ENCODE measurements around the gene ADCYAP1R1.

Gene ADCYAP1R1

DNA sequence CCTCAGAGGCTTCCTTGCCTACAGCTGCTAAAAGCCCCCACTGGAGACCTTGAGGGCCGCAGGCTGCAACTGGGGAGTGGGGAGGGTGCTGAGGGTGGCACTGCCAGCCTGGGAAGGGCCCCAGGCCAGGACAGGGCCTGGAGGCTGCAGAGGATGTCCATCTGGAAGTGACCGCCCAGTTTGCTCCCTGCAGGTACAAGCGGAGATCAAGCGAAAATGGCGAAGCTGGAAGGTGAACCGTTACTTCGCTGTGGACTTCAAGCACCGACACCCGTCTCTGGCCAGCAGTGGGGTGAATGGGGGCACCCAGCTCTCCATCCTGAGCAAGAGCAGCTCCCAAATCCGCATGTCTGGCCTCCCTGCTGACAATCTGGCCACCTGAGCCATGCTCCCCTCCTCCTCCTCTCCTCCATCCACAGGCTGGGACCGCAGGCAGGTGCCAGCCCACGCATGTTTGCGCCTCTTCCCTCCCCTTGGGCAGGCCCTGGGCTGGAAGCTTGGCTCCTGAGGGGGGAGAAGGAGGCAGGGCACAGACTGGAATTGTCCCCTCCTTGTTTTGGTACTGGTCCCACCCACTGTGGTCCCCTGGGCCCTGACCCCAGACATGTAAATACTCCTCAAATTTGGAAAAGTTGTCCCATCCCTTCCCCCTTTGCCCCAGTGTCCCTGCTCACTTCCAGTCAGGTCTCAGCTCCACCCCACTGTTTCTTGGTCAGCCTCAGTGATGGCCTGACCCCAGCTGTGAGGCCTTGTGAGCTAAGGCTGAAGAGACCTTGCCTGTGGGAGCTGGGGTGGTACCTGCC lies 54.4 kb downstream of the ADCYAP1R1 start:
- DNase-seq (ENCODE audit: low read depth in 2 of 2) = no peak

DNA sequence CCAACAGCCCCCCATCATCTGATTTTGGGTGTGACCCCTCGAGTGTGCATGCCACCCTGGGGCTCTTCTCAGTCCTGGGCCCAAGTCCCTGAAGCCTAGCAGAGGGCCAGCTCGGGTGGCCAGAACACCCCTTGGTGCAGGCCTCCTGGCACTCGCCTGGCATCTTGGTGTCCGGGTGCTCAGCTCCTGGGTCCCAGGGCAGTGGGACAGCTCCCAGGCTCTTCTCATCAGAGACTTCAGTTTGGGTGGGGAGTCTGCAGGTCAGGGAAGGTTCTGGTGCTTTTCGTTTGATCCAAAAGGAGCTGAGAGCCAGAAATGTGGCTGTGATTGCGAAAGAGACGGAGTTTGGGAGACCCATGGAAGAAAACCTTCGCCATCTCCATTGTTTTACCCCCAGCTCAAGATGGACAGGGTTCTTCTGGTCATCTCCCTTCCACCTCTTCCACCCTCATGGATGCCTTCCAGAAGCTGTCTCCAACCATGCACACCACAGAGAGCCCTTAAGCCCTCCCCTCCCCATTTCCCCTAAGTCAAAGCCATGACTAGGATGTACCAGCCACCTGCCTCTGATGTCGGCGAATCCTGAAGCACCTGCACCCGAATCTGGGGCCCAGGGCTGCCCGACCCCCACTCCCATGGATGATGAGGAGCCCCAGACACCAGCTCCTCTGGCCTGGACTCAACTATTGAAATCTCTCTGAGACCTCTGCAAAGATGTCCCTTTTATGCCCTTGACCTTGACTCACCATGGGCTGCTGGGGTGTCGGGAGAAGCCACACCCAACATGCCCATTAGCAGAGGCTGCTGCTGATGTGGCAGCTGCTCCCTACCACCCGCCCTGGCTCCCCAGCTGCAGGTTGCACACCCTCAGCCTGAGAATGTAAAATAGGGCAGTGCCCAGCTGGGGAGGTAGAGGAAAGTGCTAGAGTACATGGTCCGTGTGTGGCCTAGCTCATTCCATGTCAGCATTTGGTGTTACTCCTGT lies 55.3 kb downstream of the ADCYAP1R1 start:
- no peak for DNase-seq (ENCODE audit: low read depth in 2 of 2)

DNA sequence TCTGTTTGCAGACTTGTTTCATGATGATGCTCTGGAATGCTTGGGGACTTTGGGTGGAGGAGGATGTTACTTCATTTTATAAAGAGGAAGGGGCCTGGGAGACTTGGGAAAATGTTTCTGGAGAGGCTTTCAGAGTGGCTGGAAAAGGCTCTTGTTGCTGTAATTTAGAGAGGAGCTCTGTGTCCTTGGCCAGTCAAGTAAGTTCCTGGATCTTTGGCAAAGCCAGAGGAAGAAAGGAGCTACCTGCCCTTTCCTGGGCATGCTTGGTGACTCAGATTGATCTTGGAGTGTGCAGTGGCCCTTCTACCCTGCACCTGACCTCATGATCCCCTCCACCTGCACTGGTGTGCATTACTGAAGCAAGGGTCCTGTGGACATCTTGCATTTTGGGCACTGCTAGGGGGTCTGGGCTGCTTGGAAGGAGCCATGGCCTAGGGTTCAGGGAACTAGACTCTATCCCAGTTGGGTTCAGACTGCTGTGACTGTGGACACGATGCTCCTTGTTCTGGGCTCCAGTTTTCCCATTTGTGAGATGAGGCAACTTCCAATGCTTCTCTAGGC lies 56.1 kb downstream of the ADCYAP1R1 start:
- DNase-seq (ENCODE audit: low read depth in 2 of 2) = no peak

DNA sequence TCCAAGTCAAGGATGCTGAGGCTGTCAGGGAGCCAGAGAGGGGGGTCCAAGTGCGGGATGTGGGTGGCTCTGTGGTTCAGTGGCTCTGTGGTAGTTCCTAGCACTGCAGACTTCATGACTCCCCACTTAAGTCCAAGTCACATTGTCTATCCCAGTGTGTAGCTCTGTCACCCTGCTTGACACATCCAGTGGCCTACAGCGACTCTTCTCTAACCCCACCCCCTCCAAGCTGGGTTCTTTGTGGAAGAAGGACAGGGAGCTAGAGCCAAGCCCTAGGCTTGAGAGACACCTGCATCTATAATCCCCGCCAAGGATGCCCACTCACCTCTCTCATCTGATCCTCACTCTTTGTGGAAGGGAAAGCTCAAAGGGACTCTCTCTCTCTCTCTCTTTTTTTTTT lies 57.6 kb downstream of the ADCYAP1R1 start:
- no peak for DNase-seq (ENCODE audit: low read depth in 2 of 2)

DNA sequence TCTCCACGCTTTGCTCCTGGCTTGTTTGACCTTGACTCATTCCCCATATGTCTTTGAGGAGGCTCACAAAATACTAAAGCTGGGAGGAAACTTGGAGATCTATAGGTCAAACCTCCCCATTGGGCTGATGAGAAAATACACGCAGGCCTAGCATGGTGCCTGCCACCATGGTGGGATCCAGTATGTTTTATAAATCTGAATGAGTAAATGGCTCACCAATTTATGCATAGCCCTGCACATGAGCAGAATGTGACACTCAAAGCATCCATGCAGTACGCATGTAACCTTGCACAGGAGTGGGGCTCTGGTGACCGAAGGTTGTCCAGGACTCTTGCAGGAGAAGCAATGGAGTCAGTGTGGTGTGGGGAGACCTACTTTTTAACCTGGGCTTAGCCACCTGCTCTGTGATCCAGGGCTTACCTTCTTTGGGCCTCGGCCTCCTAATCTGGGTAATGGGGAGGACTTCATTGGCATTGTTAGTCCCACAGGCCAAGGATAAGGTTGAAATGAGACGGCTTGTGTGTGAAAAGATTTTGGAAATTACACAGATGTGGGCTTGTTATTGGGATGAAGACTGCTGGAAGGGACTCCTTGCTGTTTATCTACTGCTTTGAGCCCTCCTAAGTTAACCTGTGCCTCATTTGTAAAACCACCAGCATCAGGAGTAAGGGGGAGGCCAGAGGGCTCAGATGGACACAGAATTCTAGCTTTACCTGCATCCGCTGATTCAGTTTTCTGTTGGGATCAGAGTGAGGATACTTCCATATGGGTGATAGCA lies 58.4 kb downstream of the ADCYAP1R1 start:
- DNase-seq (ENCODE audit: low read depth in 2 of 2) = no peak

DNA sequence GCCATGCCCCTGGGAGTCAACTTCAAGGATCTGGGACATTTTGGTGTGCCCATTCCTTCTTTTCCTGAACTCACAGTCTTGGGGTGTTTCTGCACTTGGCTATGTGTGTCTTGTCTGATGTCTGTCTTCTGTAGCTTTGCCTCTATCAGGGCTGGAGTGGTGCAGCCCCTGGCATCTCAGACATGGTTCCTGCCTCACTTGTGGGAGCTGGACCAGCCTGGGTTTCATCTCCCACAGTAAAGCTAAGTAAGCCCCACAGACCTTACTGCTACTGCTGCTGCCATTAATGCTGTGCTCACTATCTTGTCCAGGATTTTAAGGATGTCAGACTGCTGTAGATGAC lies 59.0 kb downstream of the ADCYAP1R1 start:
- DNase-seq (ENCODE audit: low read depth in 2 of 2) = no peak

DNA sequence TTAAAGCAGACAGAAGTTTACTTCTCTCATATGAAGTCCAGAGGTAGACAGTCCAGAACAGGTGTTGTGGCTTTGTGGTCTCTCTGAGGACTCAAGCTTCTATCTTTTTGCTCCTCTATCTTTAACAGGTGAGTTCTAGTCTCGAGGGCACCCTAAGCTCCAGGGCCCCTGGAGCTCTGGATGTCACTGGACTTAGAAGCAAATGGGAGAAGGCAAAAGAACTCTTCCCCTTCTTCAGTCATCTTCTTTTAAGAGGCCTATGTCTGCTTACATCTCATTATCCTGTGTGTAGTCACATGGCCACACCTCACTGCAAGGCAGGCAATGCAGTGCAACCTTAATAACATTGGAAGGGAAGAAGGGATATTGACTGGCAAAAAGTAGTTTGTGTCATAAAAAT lies 61.6 kb downstream of the ADCYAP1R1 start:
- no peak for DNase-seq (ENCODE audit: low read depth in 2 of 2)

DNA sequence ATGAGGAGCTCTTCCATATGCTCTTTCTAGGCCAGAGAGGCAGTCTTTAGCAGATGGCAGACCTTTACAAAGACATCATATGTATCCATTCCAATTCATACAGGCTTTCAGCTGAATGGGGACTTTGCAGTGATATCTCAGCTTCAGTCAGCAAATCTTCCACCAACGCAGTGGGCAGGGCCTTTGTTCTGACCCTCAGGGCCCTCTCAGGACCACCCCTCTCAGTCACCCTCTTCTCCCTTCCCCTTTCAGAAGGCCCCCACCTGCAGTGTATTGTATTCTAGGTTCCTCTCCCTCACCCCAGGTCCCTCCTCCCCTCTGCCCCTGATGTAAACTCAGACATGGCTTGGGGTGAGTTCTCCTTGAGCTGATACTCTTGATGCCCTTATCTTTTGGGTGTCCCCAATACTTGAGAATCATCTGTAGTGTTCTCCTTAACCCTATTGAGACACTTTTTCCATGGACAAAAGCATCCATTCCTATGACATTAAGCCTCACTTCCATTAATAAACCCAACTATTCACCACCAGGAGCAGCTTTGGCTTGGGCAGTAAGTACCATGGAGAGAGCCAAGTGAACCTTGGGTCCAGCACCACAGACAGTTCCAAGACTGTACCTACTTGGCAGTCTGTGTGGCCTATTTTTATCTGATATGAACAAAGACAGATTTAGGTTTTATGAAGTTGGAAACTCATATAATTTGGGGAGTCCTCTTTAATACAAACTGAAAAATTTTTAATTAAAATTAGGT lies 62.7 kb downstream of the ADCYAP1R1 start:
- no peak for DNase-seq (ENCODE audit: low read depth in 2 of 2)

DNA sequence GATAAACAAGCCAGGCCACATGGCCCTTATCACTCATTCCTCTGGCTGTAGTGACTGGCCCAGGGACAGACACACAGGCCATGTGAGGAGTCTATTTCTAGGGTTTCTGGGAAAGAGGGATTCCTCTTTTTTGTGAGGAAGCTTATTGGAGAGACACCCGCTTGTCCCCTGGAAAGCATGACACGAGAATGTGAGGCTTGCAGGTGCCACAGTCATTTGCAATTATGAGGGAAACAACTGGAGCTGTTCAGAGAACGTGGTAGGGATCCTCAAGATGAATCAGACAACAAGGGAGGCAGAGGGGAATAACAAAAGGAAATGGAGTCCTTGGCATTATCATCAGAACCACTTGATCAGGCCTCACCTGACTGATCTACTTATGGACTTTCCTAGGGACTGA lies 64.5 kb downstream of the ADCYAP1R1 start:
- no peak for DNase-seq (ENCODE audit: low read depth in 2 of 2)

DNA sequence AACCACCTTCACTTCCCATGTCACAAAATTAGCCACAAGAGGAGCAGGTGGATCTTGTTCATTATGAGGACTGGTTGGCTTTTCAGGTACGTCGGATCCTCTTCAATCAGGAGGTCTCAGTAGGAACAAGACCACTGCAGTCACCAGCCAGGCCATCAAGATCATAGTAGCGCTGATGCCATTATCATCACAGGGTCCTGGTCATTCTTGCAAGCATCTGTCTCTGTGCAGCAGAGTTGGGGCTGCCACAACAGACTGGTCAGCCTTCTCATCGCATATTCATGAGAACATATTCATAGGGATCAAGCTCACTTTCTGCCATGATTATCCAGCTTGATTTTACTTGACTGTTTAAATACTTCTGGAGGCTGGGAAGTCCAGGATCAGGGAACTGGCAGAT lies 67.1 kb downstream of the ADCYAP1R1 start:
- DNase-seq (ENCODE audit: low read depth in 2 of 2) = no peak

DNA sequence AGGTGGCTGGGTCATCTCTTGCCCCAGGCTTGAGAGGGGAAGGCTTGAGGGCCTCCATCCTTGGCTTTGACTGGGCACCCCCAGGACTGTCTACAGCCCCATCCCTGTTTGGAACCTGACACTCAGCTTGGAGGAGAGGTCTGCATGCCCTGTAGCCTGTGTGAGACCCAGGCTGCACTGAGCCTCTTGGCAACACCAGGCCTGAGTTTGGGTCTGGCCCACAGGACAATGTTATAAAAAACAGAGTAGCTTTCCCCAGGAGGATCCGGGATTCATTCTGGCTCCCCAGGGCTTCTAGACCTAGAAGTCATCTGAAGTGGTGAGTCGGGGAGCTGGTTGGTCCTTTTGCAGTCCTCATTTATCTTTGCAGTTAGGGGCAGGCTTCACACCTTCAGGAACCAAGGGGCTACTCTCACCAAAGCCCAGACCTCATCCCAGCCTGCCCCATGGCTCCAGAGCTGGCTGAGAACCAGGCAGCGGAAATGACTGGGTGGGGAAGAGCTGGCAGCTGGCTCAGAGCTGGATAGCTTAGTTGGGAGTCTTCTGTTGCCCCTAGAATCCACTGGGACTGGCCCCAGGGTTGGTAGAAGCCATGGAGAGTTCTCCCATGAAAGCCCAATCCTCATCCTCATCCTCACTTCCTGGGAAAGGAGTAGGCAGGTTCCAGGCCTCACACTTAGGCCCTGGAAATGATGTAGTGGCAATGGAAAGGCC lies 68.8 kb downstream of the ADCYAP1R1 start:
- no peak for DNase-seq (ENCODE audit: low read depth in 2 of 2)

DNA sequence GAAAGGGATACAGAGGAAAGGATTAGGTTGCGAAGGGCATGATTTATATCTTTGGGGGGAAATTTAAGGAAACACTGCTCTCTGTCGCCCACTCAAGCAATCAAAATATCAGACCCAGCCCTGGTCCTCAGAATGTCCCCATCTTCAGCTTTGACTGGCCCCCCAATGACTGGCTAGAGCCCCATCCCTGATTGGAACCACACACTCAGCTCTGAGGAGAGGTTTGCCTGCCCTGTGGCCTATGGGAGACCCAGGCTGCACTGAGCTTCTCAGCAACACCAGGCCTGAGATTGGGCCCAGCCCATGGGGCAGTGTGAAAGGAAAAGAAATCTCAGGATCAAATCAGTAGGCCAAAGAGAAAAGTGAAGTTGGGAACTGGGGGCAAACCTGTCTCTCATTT lies 69.5 kb downstream of the ADCYAP1R1 start:
- no peak for DNase-seq (ENCODE audit: low read depth in 2 of 2)

DNA sequence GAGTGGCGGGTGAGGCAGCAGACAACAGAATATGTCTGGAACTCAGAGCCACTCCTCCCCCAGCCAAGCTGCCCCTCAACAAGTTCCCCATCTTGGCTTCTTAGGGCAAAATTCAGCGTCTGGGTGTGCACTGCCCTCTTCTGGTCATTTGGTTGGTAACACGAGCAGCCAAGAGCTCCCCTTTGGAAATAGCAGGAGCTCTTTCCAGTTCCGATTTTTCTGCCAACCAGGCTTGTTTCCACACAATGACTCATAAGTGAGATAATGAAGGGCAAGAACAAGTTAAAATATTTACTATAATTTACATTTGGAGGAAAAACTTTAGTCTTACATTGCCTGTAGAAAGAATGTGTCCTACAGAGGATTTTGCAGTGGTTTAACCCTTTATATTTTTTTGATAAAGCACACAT lies 70.5 kb downstream of the ADCYAP1R1 start:
- DNase-seq (ENCODE audit: low read depth in 2 of 2) = no peak

DNA sequence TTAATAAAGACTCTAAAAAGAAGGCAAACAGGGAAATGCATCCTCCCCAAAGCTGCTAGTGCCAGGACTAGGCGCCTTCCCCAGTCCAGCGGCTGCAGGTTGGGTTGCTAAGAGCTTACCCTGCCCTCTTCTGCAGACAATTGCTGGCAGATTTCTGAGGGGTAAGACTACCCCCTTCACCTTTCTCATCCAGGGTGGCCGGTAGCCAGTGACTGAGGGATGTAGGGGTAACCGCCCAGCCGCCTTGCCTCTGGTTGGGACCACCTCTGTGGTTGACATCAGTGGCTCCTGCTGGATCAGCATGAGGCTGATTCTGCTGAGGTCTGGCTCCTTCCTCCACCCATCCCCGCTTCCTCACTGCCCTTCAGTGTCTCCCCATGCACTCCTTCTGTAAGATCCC lies 71.2 kb downstream of the ADCYAP1R1 start:
- no peak for DNase-seq (ENCODE audit: low read depth in 2 of 2)

DNA sequence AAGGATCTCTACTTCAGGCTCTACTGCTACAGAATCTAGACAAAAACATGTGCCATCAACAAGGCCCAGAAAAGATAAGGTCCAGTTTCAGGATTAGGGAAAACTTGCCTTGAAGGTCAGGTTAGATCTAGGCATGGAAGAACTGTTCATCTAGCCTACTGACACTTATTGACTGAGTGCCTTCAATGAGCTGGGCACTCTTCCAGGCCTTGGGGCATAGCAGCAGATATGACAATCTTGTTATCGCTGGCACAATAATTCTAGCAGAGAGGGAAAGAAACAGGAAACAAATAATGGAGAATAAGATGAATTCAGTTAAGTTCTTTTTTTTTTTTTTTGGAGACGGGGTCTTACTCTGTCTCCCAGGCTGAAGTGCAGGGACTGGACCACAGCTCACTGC lies 71.6 kb downstream of the ADCYAP1R1 start:
- no peak for DNase-seq (ENCODE audit: low read depth in 2 of 2)

DNA sequence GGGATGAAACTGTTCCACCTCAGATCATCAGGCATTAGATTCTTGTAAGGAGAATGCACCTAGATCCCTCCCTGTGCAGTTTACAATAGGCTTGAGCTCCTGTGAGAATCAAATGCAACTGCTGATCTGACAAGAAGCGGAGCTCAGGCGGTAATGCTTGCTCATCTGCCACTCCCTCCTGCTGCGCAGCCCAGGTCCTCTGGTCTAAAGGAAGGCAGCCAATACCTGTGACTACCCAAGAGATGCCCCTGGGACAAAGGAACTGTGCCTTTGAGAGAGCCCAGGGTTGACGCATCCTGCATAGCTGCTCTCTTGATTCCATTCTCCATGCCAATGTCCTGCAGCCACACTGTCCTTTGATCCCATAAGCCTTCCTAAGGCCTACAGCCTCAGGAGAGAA lies 73.1 kb downstream of the ADCYAP1R1 start:
- DNase-seq (ENCODE audit: low read depth in 2 of 2) = no peak

DNA sequence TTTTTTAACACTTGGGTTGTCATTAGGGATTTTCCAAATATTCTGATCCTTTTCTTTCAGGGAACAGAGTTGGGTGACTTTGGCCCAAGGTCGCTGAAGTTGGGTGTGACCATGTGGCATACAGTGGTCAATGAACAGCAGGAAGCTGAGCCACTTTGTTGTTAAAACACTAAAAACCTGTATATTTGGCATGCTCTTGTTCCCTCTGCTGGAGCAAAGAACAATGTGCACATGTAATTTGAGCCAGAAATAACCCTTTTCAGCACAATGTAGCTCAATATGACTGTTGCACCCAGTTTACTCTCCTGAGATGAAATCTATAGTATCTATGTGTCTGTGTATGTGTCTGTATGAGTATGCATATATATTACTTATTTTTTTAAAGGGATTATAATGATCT lies 74.9 kb downstream of the ADCYAP1R1 start:
- DNase-seq (ENCODE audit: low read depth in 2 of 2) = no peak

DNA sequence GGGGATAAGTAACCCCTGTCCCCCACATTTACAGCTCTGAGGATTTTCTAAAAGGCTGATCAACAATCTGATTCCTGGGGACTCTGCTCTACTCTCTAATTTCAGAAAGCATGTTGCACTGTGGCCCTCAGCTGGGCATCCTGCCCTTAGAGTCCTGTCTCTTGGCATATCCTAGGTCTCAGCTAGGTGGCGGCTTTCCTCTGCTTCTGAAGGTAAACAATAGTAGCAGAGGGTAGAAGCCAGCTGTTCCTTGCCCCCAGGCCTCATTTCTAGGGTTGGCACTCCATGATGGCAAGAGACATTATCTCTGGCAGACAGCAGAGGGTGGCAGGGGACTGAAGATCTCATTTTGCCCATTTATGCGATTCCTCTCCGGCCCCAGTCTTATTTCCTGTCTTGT lies 77.0 kb downstream of the ADCYAP1R1 start:
- DNase-seq (ENCODE audit: low read depth in 2 of 2) = no peak

DNA sequence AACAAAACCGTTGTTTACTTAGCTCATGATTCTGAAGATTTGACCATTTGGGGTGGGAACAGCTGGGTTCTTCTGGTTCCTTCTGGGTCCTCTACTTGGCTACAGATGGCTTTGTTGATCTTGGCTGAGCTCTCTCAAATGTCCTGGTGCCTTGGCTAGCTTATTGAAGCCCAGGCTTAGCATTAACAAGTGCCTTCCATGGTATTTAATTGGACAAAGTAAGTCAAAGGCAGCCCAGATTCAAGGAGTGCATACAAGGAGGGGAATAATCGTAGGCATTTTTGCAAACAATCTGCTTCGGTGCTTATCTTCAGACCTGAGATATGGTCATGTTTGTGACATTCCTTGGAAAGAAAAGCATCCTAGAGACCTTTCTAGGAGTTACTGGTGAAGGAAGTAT lies 81.4 kb downstream of the ADCYAP1R1 start:
- DNase-seq (ENCODE audit: low read depth in 2 of 2) = no peak
